GM18526 (cell line): Measurements from ENCODE around the gene TBC1D19.

Source experiments
- POLR2A ChIP-seq: IDR thresholded peaks from 3 replicates; pipeline ENCODE4 v1.6.1; 2011; ENCODE audit not compliant: insufficient read length; ENCODE audit errors: extremely low read depth

Gene TBC1D19, protein sequence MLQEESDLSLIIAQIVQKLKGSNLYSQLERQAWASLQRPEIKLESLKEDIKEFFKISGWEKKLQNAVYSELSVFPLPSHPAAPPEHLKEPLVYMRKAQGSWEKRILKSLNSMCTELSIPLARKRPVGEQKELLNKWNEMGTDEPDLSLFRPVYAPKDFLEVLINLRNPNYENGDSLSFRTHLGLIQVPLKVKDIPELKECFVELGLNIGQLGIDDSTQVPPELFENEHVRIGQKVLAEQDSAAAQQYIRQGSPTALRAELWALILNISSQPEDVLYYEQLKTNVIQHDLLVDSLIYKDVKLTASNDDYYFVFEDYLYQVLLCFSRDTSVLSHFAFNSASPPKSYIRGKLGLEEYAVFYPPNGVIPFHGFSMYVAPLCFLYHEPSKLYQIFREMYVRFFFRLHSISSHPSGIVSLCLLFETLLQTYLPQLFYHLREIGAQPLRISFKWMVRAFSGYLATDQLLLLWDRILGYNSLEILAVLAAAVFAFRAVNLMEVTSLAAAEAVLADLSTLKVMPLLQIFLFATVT

GRCh38 chr4:26583865-26584652 lies at the start of gene TBC1D19:
TBC1D19 (plus strand) TSS chr4:26584084; CDS start chr4:26584194, 110 bp downstream.
- TF ChIP-seq POLR2A: peak; percentile 40

- no peak for TF ChIP-seq POLR2A
Measured at GRCh38 chr4:26542991-26543390, 40.9 kb upstream of the TBC1D19 start.

- TF ChIP-seq POLR2A: no peak
Measured at GRCh38 chr4:26544421-26544820, 39.5 kb upstream of the TBC1D19 start.

GRCh38 chr4:26557164-26557563 lies 26.7 kb upstream of the TBC1D19 start:
- TF ChIP-seq POLR2A: no peak

DNA sequence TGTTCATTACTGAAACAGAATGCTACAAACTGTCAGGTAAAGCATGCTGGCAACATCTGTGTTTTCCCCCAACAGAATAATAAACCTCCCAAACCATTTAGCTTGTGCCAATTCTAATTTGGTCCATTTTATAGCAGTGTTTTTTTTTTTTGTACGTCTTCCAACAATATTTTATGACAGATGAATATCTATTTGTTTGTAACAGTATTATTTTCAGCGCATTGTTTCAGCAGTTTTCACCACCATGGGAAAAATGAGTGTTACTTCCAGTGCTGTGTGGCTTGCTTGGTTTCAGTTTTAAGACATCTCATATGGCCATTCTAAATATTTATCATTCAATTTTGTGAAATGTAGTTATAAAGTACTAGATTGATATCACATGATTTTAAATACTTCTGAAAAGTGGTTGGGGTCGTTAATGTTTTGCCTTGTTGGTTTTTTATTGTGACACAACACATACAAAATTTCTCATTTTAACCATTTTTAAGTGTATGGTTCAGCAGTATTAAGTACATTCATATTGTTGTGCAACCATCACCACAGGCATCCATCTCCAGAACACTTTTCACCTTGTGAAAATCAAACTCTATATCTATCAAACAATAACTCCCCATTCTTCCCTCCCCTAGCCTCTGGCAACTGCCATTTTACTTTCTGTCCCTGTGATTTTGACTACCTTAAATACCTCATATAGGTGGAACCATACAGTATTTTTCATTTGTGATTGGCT lies 25.6 kb upstream of the TBC1D19 start:
- no peak for TF ChIP-seq POLR2A

DNA sequence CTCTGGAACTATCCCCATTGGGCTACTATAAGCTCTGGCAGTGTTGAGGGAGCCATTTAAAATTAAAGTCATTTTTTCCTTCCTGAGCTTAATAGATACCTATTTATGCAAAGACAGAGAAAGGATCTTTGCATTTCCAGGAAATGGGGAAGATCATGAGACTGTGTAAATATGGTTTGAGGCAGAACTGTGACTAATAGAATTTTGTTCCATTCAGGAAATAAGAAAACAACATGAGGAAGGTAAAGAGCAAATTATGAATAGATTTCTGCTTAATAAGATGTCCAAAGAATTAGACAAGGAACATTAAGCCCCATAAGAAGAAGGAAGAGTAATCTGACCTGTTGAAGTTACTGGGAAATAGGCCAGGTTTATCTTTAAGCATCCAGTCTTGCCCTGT lies 17.8 kb upstream of the TBC1D19 start:
- no peak for TF ChIP-seq POLR2A

- no peak for TF ChIP-seq POLR2A
Measured at GRCh38 chr4:26568446-26568994, 15.4 kb upstream of the TBC1D19 start.

DNA sequence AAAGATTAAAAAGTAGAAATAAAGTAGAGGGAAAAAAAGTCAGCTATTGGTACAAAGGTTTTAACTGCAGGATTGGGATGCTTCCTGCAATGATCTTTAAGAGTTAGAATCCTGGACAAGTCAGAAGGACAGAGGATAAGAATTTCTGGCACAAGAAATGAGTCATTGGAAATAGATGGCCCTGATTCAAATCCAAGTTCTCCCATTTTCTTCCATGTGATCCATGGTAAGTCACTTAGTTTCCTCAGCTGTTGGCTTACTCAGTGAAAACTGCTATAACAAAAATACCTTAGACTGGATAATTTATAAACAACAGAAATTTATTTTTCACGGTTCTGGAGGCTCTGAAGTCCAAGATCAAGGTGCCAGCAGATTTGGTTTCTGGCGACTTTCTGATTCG lies 13.3 kb upstream of the TBC1D19 start:
- no peak for TF ChIP-seq POLR2A

DNA sequence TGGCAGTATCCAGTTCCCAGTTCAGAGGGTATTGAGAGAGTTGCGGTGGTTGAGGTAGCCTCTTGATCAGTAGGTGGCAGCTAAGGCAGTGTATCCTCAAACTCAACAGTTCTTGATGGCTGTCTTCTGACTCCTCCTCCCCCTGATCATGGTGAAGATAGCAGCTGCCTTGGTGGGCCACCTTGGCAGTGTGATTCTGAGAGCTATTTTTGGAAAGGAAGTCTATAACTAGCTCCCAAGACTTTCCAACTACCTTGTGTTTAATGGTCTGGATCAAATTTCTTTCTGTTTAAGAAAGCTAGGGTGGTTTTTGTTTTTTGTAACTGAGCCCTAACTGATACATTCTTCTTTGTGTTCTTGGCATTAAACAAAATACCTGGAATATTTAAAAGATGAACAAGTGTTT lies 10.5 kb upstream of the TBC1D19 start:
- no peak for TF ChIP-seq POLR2A

DNA sequence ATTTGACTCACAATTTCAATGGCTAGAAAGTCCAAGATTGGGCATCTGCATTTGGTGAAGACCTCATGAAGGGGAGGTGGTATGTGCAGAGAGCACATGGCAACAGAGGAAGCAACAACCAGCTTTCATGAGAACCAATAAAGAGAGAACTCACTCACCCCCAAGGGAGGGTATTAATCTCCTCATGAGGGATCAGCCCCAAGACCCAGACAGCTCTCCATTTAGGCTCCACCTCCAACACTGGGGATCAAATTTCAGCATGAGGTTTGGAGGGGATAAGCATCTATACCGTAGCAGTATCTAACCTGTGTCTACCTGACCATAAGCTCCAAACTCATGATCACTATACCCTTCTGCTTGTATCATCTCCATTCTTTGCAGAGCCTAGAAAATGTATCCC lies 9.3 kb upstream of the TBC1D19 start:
- no peak for TF ChIP-seq POLR2A

DNA sequence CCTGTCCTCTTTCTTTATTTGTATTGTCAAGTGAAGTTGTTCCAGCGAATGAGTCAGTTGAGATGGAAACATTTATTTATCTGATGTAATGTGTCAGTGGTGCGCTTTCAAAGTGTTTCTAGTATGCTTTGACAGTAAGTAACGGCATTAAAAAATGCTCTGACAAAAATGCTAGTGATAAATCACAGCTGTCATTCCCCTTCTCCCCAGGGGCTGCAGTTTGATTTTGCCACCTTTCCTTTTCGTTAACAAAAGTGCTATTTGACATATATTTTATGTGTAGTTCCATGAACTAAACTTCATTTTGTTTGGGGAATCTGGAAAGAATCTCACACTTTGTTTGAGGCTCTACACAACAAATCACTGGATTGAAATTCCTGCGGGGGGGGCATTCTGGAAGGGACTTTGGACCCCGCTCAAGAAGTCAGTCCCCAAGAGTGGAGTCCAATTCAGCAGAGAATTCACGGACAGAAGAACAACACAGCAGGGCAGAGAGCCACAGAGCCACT lies 7.6 kb upstream of the TBC1D19 start:
- TF ChIP-seq POLR2A: no peak

DNA sequence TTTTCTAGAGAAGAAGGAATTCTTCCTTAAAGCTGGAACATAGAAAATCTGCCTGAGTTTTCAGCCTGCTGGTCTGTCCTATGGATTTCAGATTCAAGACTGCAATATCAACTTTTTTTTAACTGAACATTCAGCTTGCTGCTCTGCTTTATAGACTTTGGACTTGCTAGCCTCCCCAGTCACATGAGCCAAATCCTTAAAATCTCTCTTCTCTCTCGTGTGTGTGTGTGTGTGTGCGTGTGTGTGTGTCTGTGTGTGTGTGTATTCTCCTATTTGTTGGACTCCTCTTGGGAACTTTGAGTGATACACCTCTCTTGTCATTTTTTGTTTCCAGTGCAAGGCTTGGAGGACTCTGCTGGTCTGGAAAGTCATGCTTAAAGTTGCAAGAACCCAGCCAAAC lies 6.8 kb upstream of the TBC1D19 start:
- TF ChIP-seq POLR2A: no peak

- TF ChIP-seq POLR2A: no peak
Measured at GRCh38 chr4:26579169-26579568, 4.7 kb upstream of the TBC1D19 start.

DNA sequence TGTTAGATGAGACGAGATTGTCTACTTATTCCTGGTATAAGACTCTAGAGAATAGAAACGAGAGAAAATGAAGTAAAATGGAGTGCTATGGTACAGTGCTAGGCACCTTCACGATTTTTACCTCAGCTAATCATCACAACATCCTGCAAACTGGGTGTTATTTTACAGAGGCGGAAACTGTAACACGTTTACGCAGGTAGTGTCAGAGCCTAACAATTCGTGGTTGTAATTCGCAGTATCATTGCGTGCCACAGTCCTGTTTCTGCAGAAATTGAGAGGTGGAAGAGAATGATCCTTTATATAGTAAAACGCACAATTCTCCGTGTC lies 383 bp upstream of the TBC1D19 start:
- TF ChIP-seq POLR2A: no peak

DNA sequence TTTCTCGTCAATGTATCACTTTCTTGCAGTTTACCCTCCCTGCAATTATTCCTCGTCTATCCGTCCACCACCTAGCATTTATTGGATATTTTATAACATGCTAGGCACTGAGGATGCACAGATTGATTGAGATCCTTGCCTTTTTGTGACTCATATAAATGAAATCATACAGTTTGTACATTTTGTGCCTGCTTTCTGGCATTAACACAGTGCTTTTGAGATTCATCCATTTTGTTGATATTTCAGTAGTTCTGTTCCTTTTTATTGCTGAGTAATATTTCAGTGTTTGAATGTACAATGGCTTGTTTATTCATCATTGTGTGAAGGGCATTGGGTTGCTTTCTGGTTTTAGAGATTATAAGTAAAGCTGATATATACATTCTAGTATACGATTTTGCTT lies 841 bp downstream of the TBC1D19 start:
- TF ChIP-seq POLR2A: no peak
